B cell (primary cell): ENCODE measurements around the gene TTL. TPM values are rescaled to one million over a fixed set of nuclear protein-coding genes. Genes with fewer than 3 reads are reported as not detected.

Experiments used
- ATAC-seq: fragments of 200-7000 bp; cut with Tn5 transposase; one replicate; pipeline ENCODE4 v1.10.0; 2021; ENCODE audit warnings: low read depth, mild to moderate bottlenecking, moderate number of reproducible peaks, moderate library complexity
- CTCF ChIA-PET: fragments of 350-600 bp; sonication (Branson Sonifier 250); formaldehyde crosslinking; loops from one replicate; lab custom pipeline; 2021; ENCODE audit warnings: antibody characterized with exemption, inconsistent platforms; lab: Charles Lee
- POLR2A ChIA-PET: fragments of 350-600 bp; sonication (Branson Sonifier 250); formaldehyde crosslinking; loops from one replicate; lab custom pipeline; 2021; ENCODE audit warnings: antibody characterized with exemption; lab: Charles Lee
- DNase-seq: peaks from one replicate; pipeline ENCODE4 v3.0.0; 2013
- H2AFZ ChIP-seq: 2 replicates; pipeline ENCODE4 v1.6.1; 2012; ENCODE audit warnings: mild to moderate bottlenecking, low read depth, low read length; ENCODE audit not compliant: insufficient read depth, poor library complexity, severe bottlenecking
- H3K27ac ChIP-seq, 2 donors: 1 replicate in 1 of 2; 2 replicates in 1 of 2; pipeline ENCODE4 v1.5.1; 2012 to 2013; ENCODE audit warnings: low read length in 2 of 2, mild to moderate bottlenecking in 2 of 2, moderate library complexity in 1 of 2
- H3K27me3 ChIP-seq, 4 experiments: fragments of 200-600 bp in 1 of 4; sonication (generic) in 1 of 4; replicated peaks in 1 of 4; 1 replicate in 2 of 4; 2 replicates in 2 of 4; pipeline versions ENCODE4 v1.6.1 to v1.7.0; 2013 to 2016; ENCODE audit warnings: low read length in 3 of 4, mild to moderate bottlenecking in 2 of 4, mixed read lengths in 1 of 4, moderate library complexity in 1 of 4; ENCODE audit not compliant: insufficient read depth in 4 of 4, control insufficient read depth in 3 of 4; ENCODE audit errors: control extremely low read depth in 1 of 4
- H3K36me3 ChIP-seq, 2 experiments: replicated peaks in 1 of 2; 1 replicate in 1 of 2; 2 replicates in 1 of 2; pipeline versions ENCODE4 v1.6.1 to v1.7.1; 2013; ENCODE audit warnings: low read length in 1 of 2; ENCODE audit not compliant: insufficient read depth in 2 of 2, control insufficient read depth in 1 of 2; ENCODE audit errors: control extremely low read depth in 1 of 2, extremely low read depth in 1 of 2
- H3K4me1 ChIP-seq, 2 donors: fragments of 200-600 bp in 1 of 2; sonication (generic) in 1 of 2; 1 replicate in 1 of 2; 2 replicates in 1 of 2; pipeline versions ENCODE4 v1.5.1 to v1.6.1; 2013 to 2017; ENCODE audit warnings: low read length in 2 of 2; ENCODE audit not compliant: control insufficient read depth in 2 of 2, insufficient read depth in 2 of 2
- H3K4me2 ChIP-seq: replicated peaks from 2 replicates; pipeline ENCODE3; 2012; ENCODE audit warnings: mild to moderate bottlenecking, low read depth, low read length; ENCODE audit not compliant: poor library complexity, severe bottlenecking
- H3K4me3 ChIP-seq, 5 experiments: fragments of 200-600 bp in 1 of 5; sonication (generic) in 1 of 5; 1 replicate in 3 of 5; 2 replicates in 2 of 5; pipeline versions ENCODE4 v1.5.1 to v1.7.0; 2011 to 2016; ENCODE audit warnings: low read length in 4 of 5, mild to moderate bottlenecking in 4 of 5, low read depth in 2 of 5, control low read depth in 1 of 5, moderate library complexity in 1 of 5; ENCODE audit not compliant: insufficient read depth in 1 of 5; ENCODE audit errors: control extremely low read depth in 1 of 5, extremely low read depth in 1 of 5
- H3K79me2 ChIP-seq: fragments of 200-600 bp; sonication (generic); one replicate; pipeline ENCODE4 v1.6.0; 2016; ENCODE audit warnings: low read length; ENCODE audit not compliant: control insufficient read depth, insufficient read depth
- H3K9ac ChIP-seq: fragments of 200-600 bp; sonication (generic); 2 replicates; pipeline ENCODE4 v1.6.1; 2017; ENCODE audit warnings: mild to moderate bottlenecking, low read length, moderate library complexity
- H3K9me3 ChIP-seq, 3 donors: one replicate each; pipeline versions ENCODE4 v1.6.1 to v1.7.1; 2013; ENCODE audit warnings: low read length in 2 of 3; ENCODE audit not compliant: control insufficient read depth in 2 of 3, insufficient read depth in 1 of 3; ENCODE audit errors: control extremely low read depth in 1 of 3
- H4K20me1 ChIP-seq: 2 replicates; pipeline ENCODE4 v1.6.0; 2012; ENCODE audit warnings: mild to moderate bottlenecking, low read length; ENCODE audit not compliant: insufficient read depth, control insufficient read depth, poor library complexity, severe bottlenecking
- H3K27ac Mint-ChIP-seq: one replicate; pipeline ENCODE4 v1.8.0; 2021; ENCODE audit warnings: mixed read lengths
- H3K27me3 Mint-ChIP-seq: one replicate; pipeline ENCODE4 v1.8.0; 2021; ENCODE audit warnings: mixed read lengths
- H3K4me1 Mint-ChIP-seq: one replicate; pipeline ENCODE4 v1.8.0; 2021; ENCODE audit warnings: mixed read lengths
- H3K4me3 Mint-ChIP-seq: one replicate; pipeline ENCODE4 v1.8.0; 2021; ENCODE audit warnings: mixed read lengths
- H3K9me3 Mint-ChIP-seq: one replicate; pipeline ENCODE4 v1.8.0; 2022; ENCODE audit warnings: mixed read lengths; ENCODE audit not compliant: insufficient read depth
- EZH2 ChIP-seq: IDR thresholded peaks from 2 replicates; pipeline ENCODE4 v1.6.1; 2012; ENCODE audit warnings: borderline replicate concordance, low read depth, mild to moderate bottlenecking, moderate library complexity, low read length; ENCODE audit not compliant: insufficient read depth, poor library complexity, severe bottlenecking
- WGBS: methylation state at CpG from one replicate; pipeline ENCODE4 v1.1.5; 2013; ENCODE audit warnings: missing lambda C conversion rate; ENCODE audit not compliant: insufficient coverage; 5-methylcytosine and 5-hydroxymethylcytosine counted together
- intact Hi-C: fragments of 100-400 bp; cut with micrococcal nuclease; formaldehyde crosslinking; loops from one replicate; pipeline ENCODE4 v1.10.0; 2022
- polyA plus RNA-seq: library from polyadenylated mRNA; depleted of rRNA; stranded (reverse); fragments of >200 nt; gene quantifications from 2 replicates; pipeline ENCODE4 v1.2.3, GENCODE V29; 2012
- total RNA-seq, 2 donors: library from RNA; stranded (reverse); fragments of 120-200 nt in 1 of 2; gene quantifications; 1 replicate in 1 of 2; 2 replicates in 1 of 2; pipeline versions ENCODE4 v1.2.3 to v1.2.4, GENCODE V29; 2013 to 2022
- TF ChIP-seq, protein P1 (sequence below): fragments of 200-600 bp; IDR thresholded peaks from one replicate; pipeline ENCODE4 v1.8.0; 2022; ENCODE audit warnings: antibody characterized with exemption, mild to moderate bottlenecking

The TTL gene
- total and polyA plus RNA-seq, 2 donors (not counting 1 experiment from before 2014, with no cell fraction given) = 9.5 to 31.4 TPM

- Histone ChIP-seq H3K79me2 (no peaks in the 10 kb centered on the region), H3K9ac (peak overlapping the region; percentile 77), H3K4me3 (peak overlapping the region; percentile 70 to 94 (median 74)), H3K36me3 (peaks cover 0 to 24% of the 10 kb centered on the region in 2 experiments), H3K4me2 (peak overlapping the region; percentile 80), H3K4me1 (peaks cover 13 to 25% of the 10 kb centered on the region in 2 donors), H3K9me3 (peaks cover 0 to 11% (median 0%) of the 10 kb centered on the region in 3 donors), H3K27me3 (no peaks in the 10 kb centered on the region), H4K20me1 (no peaks in the 10 kb centered on the region), H2AFZ (peak overlapping the region; percentile 96), H3K27ac (peak overlapping the region; percentile 83 to 87)
- no peaks in the 10 kb centered on the region for H3K27me3 Mint-ChIP-seq
- POLR2A ChIA-PET = interaction anchor here (0.8 to 1.5 kb wide), 2 partner anchors 60 to 330 kb away, joined by 3 to 4 read pairs; no protein-coding TSS in a partner anchor
- H3K4me3 Mint-ChIP-seq = peak overlapping the region; percentile 97
- intact Hi-C loops = loop anchor here (1.0 to 5.0 kb wide), 9 partner anchors 43 to 703 kb away; partner anchors contain the start of genes ANAPC1, CKAP2L, POLR1B and SLC20A1
- H3K9me3 Mint-ChIP-seq = no peaks in the 10 kb centered on the region
- CTCF ChIA-PET = interaction anchor here (1.0 to 2.7 kb wide), 8 partner anchors 13 to 142 kb away, joined by 3 to 11 read pairs (median 4); partner anchors contain the start of gene POLR1B
- DNase-seq (no peak), ATAC-seq (no peak)
- H3K27ac Mint-ChIP-seq = peak overlapping the region; percentile 98
- peaks cover 30% of the 10 kb centered on the region for H3K4me1 Mint-ChIP-seq
- 61% methylated on average over 3 of the region's 3 CpGs for WGBS
- no peak for TF ChIP-seq EZH2
- TF ChIP-seq, protein P1, sequence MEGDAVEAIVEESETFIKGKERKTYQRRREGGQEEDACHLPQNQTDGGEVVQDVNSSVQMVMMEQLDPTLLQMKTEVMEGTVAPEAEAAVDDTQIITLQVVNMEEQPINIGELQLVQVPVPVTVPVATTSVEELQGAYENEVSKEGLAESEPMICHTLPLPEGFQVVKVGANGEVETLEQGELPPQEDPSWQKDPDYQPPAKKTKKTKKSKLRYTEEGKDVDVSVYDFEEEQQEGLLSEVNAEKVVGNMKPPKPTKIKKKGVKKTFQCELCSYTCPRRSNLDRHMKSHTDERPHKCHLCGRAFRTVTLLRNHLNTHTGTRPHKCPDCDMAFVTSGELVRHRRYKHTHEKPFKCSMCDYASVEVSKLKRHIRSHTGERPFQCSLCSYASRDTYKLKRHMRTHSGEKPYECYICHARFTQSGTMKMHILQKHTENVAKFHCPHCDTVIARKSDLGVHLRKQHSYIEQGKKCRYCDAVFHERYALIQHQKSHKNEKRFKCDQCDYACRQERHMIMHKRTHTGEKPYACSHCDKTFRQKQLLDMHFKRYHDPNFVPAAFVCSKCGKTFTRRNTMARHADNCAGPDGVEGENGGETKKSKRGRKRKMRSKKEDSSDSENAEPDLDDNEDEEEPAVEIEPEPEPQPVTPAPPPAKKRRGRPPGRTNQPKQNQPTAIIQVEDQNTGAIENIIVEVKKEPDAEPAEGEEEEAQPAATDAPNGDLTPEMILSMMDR = no peak
Measured at GRCh38 chr2:112584891-112585250, 102.9 kb downstream of the TTL start.

- 100% methylated on average over 2 of the region's 3 CpGs for WGBS
- no peaks in the 10 kb centered on the region for H4K20me1 ChIP-seq
- peak overlapping the region; percentile 80 for H3K4me2 ChIP-seq
- ATAC-seq = no peak
- H3K27ac Mint-ChIP-seq = peak overlapping the region; percentile 98
- no peaks in the 10 kb centered on the region for H3K27me3 Mint-ChIP-seq
- no peaks in the 10 kb centered on the region for H3K9me3 Mint-ChIP-seq
- H3K4me3 Mint-ChIP-seq = peak overlapping the region; percentile 97
- H3K4me1 Mint-ChIP-seq = peaks cover 30% of the 10 kb centered on the region
- H3K9me3 ChIP-seq = peaks cover 0 to 11% (median 0%) of the 10 kb centered on the region in 3 donors
- DNase-seq = no peak
- peak overlapping the region; percentile 83 to 87 for H3K27ac ChIP-seq
- H2AFZ ChIP-seq = peak overlapping the region; percentile 96
- peaks cover 13 to 25% of the 10 kb centered on the region in 2 donors for H3K4me1 ChIP-seq
- intact Hi-C loops = loop anchor here (2.0 kb wide), 2 partner anchors 309 to 531 kb away; partner anchors contain the start of gene TMEM87B
- H3K27me3 ChIP-seq = no peaks in the 10 kb centered on the region
- peaks cover 2 to 26% of the 10 kb centered on the region in 2 experiments for H3K36me3 ChIP-seq
- H3K9ac ChIP-seq = peak overlapping the region; percentile 77
- H3K4me3 ChIP-seq = peak overlapping the region in 3 of 5 experiments; percentile 70 to 94 (median 72)
- ChIA-PET POLR2A (interaction anchor here (1.5 kb wide), 1 partner anchor 60 kb away, joined by 4 read pairs; no protein-coding TSS in a partner anchor), CTCF (interaction anchor here (1.0 to 2.7 kb wide), 4 partner anchors 13 to 107 kb away, joined by 3 to 11 read pairs (median 4); no protein-coding TSS in a partner anchor)
- no peaks in the 10 kb centered on the region for H3K79me2 ChIP-seq
- no peak for TF ChIP-seq EZH2
- TF ChIP-seq, protein P1 = no peak
Measured at GRCh38 chr2:112585400-112585799, 103.4 kb downstream of the TTL start.
